GM12891 (cell line): Measurements from ENCODE around the gene KCNK5.

ENCODE experiments used
- PAX5 ChIP-seq: IDR thresholded peaks from 2 replicates; pipeline ENCODE4 v1.6.1; 2011; ENCODE audit warnings: low read length, moderate library complexity, mild to moderate bottlenecking; ENCODE audit not compliant: insufficient read depth, severe bottlenecking
- POLR2A ChIP-seq: IDR thresholded peaks from 2 replicates; pipeline ENCODE4 v1.6.1; 2011; ENCODE audit warnings: low read depth, low read length, control low read depth

- TF ChIP-seq PAX5 = no peak
- no peak for TF ChIP-seq POLR2A
Measured at GRCh38 chr6:39167866-39168625, 61.2 kb downstream of the KCNK5 start.
